Endothelial cell (in vitro differentiated cells): Measurements from ENCODE around the gene GFI1. TPM values are rescaled to one million over a fixed set of nuclear protein-coding genes. Genes with fewer than 3 reads are reported as not detected.

Experiments
- DNase-seq: peaks from one replicate; pipeline ENCODE4 v3.0.0; 2021; ENCODE audit warnings: low spot score
- H3K27ac Mint-ChIP-seq: one replicate; pipeline ENCODE4 v1.8.0; 2021; ENCODE audit warnings: mixed read lengths, inconsistent platforms; ENCODE audit not compliant: unreplicated experiment
- H3K27me3 Mint-ChIP-seq: one replicate; pipeline ENCODE4 v1.8.0; 2021; ENCODE audit warnings: mild to moderate bottlenecking, moderate library complexity, mixed read lengths, inconsistent platforms; ENCODE audit not compliant: unreplicated experiment
- H3K36me3 Mint-ChIP-seq: one replicate; pipeline ENCODE4 v1.8.0; 2021; ENCODE audit warnings: mild to moderate bottlenecking, low read depth, mixed read lengths, inconsistent platforms; ENCODE audit not compliant: unreplicated experiment
- H3K4me1 Mint-ChIP-seq: one replicate; pipeline ENCODE4 v1.8.0; 2021; ENCODE audit warnings: mild to moderate bottlenecking, mixed read lengths, inconsistent platforms; ENCODE audit not compliant: unreplicated experiment
- H3K4me3 Mint-ChIP-seq: one replicate; pipeline ENCODE4 v1.8.0; 2021; ENCODE audit warnings: mild to moderate bottlenecking, mixed read lengths, inconsistent platforms; ENCODE audit not compliant: unreplicated experiment
- H3K9me3 Mint-ChIP-seq: one replicate; pipeline ENCODE4 v1.8.0; 2021; ENCODE audit warnings: mixed read lengths, inconsistent platforms; ENCODE audit not compliant: unreplicated experiment
- total RNA-seq: library from RNA; stranded (reverse); fragmentation: NEBNext Ultra II Directional; extraction: Animal tissue kit (Norgen Biotek cat#: 25700); gene quantifications from one replicate; pipeline ENCODE4 v1.2.1, GENCODE V29; 2021; ENCODE audit not compliant: unreplicated experiment
- TF ChIP-seq, protein P1 (sequence below): fragments of 200-600 bp; sonication (generic); IDR thresholded peaks from one replicate; pipeline ENCODE4 v1.5.0; 2021; ENCODE audit warnings: antibody characterized with exemption; ENCODE audit not compliant: unreplicated experiment

The GFI1 gene
- total RNA-seq, 1 donor from 2014 or later = 0.26 TPM

DNA sequence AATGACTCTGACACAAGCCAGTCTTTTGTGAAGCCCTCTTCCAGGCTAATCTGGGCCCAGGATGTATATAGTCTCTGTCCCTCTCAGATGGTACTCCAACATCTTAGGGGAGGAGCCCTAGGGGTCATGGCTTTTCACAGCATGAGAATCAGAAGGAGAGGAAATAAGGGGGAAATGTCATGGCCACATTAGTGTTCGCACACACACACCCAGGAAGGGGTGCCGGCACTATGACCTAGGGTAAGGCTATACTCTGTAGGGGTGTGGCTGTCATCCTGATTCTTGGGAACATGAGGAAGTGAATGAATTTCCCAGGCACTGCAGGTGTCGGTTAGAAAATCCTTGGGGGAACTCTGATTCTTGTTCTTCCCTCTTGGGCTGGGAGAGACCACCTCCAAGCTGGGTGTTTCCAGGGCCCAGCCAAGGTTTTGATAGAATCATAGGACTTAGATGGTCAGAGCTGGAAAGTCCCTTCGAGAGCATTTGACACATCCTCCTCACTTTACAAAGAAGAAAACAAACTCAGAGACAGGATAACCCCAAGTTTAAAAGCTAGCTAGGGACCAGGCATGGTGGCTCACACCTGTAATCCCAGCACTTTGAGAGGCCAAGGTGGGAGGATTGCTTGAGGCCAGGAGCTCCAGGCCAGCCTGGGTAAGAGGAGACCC, 22.0 kb downstream of the GFI1 start:
- TF ChIP-seq, protein P1, sequence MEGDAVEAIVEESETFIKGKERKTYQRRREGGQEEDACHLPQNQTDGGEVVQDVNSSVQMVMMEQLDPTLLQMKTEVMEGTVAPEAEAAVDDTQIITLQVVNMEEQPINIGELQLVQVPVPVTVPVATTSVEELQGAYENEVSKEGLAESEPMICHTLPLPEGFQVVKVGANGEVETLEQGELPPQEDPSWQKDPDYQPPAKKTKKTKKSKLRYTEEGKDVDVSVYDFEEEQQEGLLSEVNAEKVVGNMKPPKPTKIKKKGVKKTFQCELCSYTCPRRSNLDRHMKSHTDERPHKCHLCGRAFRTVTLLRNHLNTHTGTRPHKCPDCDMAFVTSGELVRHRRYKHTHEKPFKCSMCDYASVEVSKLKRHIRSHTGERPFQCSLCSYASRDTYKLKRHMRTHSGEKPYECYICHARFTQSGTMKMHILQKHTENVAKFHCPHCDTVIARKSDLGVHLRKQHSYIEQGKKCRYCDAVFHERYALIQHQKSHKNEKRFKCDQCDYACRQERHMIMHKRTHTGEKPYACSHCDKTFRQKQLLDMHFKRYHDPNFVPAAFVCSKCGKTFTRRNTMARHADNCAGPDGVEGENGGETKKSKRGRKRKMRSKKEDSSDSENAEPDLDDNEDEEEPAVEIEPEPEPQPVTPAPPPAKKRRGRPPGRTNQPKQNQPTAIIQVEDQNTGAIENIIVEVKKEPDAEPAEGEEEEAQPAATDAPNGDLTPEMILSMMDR = no peak
- Mint-ChIP-seq H3K9me3 (no peaks in the 10 kb centered on the region), H3K4me1 (peaks cover 5% of the 10 kb centered on the region), H3K27ac (no peak overlapping the region), H3K4me3 (no peak overlapping the region), H3K36me3 (no peaks in the 10 kb centered on the region), H3K27me3 (no peaks in the 10 kb centered on the region)
- no peak for DNase-seq

DNA sequence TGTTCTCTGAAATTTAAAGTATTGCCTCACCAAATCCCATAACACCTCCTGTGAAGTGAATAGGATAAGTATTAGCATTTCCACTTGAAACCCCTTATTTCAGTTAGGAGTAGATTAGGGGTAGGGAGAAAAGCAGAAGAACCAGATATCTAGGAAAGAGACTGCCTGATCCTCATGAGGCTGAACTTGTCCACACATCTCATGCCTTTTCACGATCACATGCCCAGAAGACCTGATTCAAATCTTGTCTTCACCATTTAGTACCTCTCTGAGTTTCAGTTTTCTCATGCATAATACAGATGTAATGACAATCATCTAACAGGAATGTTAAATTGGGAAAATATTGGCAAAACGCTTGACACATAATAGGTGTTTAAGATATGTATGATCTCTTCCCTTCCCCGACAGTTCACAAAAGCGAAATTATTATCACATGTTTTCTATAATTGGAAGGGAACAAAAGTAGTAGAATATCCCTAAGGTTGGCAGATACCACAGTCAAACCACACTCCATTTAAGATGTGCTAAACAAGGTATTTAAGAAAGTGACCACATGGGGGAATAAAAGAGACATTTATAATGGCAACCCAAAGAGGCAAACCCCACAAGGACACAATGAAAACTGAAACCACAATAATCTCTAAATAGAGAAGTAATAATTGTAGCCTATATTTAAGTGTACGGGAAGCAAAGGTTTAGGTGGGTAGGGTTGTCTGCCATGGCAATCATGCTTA, 25.2 kb downstream of the GFI1 start:
- TF ChIP-seq, protein P1 = no peak
- no peak for DNase-seq
- Mint-ChIP-seq H3K36me3 (no peaks in the 10 kb centered on the region), H3K9me3 (no peaks in the 10 kb centered on the region), H3K4me3 (no peak overlapping the region), H3K27me3 (no peaks in the 10 kb centered on the region), H3K27ac (no peak overlapping the region), H3K4me1 (peaks cover 11% of the 10 kb centered on the region)

DNA sequence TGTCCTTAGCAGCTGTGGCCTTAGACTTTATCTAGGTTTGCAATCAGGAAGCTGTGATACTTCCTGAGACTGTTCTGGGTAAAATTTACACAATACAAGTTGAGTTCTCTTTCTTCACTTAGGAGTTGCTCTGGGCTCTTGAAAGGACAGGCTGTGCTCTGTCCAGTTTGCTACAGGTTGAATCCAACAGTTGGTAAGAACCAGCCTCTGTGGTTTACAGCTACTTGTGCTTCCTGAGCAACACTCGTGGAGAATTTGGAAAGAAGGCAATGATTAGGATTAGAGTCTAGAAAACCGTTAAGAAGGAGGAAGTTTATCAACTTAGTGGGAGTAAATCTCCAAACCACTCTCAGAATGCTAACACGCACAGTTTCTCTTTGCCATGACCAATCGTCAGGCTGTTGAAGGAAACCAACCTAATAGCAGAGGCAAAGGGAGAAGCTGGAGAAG, 26.8 kb downstream of the GFI1 start:
- Mint-ChIP-seq H3K4me1 (peaks cover 11% of the 10 kb centered on the region), H3K27ac (peak overlapping the region; percentile 97)
- TF ChIP-seq, protein P1 = no peak

DNA sequence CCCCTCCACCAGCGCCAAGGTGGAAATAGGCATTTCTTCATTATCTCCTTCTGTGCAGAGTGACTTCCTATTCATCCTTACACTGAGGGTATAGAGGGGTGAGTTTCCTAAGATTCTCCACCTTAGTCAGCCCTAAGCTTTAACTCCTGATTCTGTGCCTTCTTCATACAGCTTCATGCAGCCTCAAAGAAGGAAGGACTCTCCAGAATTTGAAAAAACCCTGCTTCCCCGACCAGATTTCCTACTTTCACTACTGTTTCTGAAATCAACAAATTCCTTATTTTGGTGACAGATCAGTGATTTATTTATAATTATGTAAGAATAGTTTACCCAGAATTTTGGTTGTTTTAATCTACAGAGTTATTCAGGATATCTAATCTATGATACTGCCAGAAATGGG, 28.6 kb downstream of the GFI1 start:
- Mint-ChIP-seq H3K4me3 (no peak overlapping the region), H3K4me1 (peaks cover 11% of the 10 kb centered on the region), H3K36me3 (no peaks in the 10 kb centered on the region), H3K9me3 (no peaks in the 10 kb centered on the region), H3K27ac (no peak overlapping the region), H3K27me3 (no peaks in the 10 kb centered on the region)
- no peak for DNase-seq
- TF ChIP-seq, protein P1 = no peak

More for the DNA sequence above, 26.8 kb downstream of the GFI1 start:
- H3K27me3 Mint-ChIP-seq = no peaks in the 10 kb centered on the region
- DNase-seq = no peak
- H3K36me3 Mint-ChIP-seq = no peaks in the 10 kb centered on the region
- no peaks in the 10 kb centered on the region for H3K9me3 Mint-ChIP-seq
- H3K4me3 Mint-ChIP-seq = no peak overlapping the region

DNA sequence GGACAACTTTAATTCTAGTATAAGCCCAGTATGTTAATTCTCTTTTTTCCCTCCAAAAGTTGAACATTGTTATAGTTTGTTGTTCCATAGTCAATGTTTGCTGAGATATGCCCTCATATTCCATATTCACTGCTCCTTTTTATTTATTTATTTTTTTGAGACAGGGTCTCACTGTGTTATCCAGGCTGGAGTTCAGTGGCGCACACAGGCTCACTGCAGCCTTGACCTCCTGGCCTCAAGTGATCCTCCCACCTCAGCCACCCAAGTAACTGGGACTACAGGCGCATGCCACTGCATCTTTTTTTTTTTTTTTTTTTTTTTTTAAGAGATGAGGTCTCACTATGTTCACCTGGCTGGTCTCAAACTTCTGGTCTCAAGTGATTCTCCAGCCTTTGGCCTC, 38.7 kb downstream of the GFI1 start:
- H3K4me1 Mint-ChIP-seq = peaks cover 13% of the 10 kb centered on the region
- H3K4me3 Mint-ChIP-seq = no peak overlapping the region
- H3K27ac Mint-ChIP-seq = no peak overlapping the region
- DNase-seq = no peak
- H3K27me3 Mint-ChIP-seq = no peaks in the 10 kb centered on the region
- no peaks in the 10 kb centered on the region for H3K36me3 Mint-ChIP-seq
- H3K9me3 Mint-ChIP-seq = no peaks in the 10 kb centered on the region
- TF ChIP-seq, protein P1 = no peak
